Activated CD4-positive, alpha-beta T cell treated with anti-CD3 and anti-CD28 coated beads, Interleukin-2, Interleukin-6, amounts not matched to agents 100 ng/mL and 50 ng/mL, durations not matched to agents 16 hours and 8 hours (primary cell): ENCODE data around the gene COA8.
A peak's percentile ranks its signal among the peaks of the same experiment; 100 is the strongest.
"Not testable (repeated sequence)": the region's sequence is repeated elsewhere in the genome, so short reads cannot be mapped to it uniquely, and the experiment has no call there.

Source experiments
- DNase-seq: peaks from one replicate; pipeline ENCODE4 v3.0.0-alpha.2; 2020

The COA8 gene

GRCh38 chr14:103581206-103581605 lies 18.4 kb downstream of the COA8 start:
- no peak for DNase-seq

DNA sequence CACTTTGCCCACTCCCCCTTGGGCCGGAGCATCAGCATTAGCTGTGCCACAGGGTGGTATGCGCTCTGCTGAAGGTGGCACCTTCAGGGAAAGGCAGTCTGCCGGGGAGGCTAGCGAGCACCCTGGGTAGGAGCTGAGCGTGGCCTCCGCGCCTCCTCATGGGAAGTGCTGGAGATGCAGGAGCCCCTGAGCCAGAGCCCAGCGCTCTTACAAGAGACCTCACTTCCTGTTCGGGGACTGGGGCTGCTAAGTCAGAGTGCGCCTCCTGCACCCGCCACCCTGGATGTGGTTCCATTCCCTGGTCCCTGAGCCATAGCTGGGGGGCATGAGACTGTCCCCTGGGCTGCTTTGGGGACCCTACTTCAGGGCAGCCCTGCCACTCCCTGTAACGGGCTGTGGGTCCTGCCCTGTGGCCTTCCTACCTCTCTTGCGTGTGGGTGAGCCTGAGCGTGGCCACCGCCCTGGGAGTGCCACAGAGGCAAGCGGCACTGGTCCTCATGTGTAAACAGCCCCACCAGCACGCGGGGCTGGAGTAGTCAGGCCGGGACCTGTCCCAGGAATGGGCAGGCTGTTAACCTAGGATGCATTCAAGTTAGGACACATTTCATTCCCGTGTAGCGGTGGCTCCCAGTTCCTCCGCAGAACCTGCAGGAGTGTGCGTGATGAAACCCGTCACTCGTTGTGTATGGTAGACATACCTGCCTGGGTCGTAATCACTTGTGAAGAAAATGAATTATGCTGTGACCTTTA lies 19.4 kb downstream of the COA8 start:
- no peak for DNase-seq

- DNase-seq: no peak
Measured at GRCh38 chr14:103584326-103584915, 21.7 kb downstream of the COA8 start.

GRCh38 chr14:103593577-103593976 lies 30.8 kb downstream of the COA8 start:
- peak; percentile 30 for DNase-seq

DNA sequence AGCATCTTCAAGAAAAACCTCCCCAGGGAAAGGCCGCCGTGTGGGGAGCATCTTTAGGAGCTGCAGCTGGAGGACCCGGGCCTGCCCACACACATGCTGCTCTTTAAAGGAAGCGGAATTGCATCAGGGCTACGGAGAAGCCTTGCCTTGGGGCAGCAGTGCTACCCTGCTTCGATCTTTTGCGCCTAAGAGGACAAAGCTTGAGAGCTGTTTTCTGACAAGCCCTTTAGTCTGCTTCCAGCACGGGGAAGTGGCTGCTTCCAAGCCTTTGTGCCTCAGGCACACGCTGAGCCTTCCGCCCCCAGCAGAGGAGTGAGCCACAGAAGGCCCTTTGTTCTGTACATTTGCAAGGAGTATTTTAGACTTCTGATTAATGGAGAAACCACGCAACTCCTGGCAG lies 31.5 kb downstream of the COA8 start:
- DNase-seq: no peak

- DNase-seq: no peak
Measured at GRCh38 chr14:103597623-103598377, 35.0 kb downstream of the COA8 start.

DNA sequence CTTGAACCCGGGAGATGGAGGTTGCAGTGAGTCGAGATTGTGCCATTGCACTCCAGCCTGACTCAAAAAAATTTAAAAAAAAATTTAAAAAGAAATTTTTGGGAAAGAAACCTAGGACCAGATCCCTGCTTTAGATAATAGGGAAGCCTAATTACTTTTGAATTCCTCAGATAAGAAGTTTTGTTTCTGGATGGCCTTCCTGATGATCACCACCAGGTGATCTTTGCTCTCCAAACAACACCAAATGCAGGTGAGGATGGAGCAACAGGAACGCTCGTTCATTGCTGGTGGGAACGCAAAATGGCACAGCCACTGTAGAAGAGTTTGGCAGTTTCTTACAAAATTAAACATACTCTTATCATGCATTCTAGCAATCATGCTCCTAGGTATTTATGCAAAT lies 37.7 kb downstream of the COA8 start:
- DNase-seq: no peak

GRCh38 chr14:103604620-103605019 lies 41.9 kb downstream of the COA8 start:
- no peak for DNase-seq

DNA sequence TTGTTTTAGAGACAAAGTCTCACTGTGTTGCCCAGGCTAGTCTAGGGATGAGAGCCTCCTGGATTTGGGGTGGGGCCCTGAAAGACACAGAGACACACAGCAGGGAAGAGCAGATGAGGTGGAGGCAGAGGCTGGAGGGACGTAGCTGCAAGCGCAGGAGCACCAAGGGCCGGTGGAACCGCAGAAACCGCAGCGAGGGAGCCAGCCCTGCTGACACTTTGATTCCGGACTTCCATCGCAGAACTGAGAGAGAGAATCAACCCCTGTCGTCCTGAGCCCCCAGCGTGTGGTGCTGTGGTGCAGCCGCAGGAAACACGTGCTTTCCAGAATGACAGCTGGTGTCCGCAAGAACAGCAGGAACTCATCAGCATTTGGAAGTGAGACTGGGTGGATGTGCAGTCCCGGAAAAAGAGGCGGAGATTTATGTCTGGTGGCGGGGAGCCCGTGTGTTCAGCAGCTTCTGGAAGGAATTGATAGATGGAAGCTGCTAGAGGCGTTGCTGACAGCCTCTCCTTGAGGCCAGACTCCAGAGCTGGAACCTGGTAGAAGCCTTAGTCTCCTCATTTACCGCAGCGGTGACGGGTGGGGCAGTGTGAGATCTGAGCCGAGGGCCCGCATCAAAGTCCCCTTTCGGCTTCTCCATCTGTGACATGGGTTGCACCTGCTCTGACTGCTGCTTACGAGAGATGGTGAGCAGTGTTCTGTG lies 44.4 kb downstream of the COA8 start:
- peak; percentile 80 for DNase-seq

- DNase-seq: no peak
Measured at GRCh38 chr14:103607822-103608221, 45.1 kb downstream of the COA8 start.

DNA sequence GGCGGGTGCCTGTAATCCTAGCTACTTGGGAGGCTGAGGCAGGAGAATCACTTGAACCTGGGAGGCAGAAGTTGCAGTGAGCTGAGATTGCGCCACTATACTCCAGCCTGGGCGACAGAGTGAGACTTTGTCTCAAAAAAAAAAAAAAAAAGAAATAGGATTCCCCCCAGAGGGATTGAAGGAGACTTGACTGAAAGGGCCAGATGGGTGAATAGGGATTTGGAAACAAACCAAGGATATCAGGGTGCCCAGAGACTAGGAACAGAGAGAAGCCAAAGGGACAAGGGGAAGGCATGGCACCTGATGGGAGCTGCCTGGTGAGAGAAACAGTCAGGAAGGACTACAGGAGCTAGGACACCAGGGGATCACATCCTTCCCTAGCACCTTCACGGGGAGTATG lies 46.3 kb downstream of the COA8 start:
- DNase-seq: not testable (repeated sequence)

DNA sequence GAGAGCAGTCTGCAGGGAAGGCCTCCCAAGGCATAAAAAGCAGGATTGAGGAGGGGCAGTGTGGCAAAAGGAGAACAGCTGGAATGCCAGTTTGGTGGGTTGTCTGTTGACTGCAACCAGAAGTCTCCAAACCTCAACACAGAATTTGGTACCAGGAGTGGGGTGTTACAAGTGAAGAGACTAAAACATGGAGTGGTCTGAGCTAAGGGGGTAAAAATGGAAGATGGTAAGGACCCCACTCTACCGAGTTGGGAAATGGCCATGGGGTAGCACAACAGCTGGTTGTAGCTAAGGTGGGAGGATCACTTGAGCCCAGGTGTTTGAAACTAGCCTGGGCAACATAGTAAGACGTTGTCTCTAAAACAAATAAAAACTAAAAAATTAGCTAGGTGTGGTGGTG lies 48.5 kb downstream of the COA8 start:
- no peak for DNase-seq

DNA sequence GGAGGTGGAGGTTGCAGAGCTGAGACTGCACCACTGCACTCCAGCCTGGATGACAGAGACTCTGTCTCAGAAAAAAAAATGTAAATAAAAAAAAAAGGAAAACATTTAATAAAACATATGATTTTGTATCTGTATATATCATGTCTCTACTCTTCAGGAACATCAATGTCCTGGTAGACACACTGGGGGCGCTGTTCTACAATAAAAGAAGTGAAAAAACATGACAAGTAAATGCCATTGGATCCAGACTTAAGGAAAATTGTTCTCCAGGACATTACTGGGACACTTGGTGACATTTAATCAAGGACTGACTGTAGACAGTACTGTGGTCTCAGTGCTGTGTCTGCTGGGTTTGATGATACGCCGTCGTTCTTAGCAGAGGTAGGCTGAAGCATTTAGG lies 50.8 kb downstream of the COA8 start:
- DNase-seq: no peak

DNA sequence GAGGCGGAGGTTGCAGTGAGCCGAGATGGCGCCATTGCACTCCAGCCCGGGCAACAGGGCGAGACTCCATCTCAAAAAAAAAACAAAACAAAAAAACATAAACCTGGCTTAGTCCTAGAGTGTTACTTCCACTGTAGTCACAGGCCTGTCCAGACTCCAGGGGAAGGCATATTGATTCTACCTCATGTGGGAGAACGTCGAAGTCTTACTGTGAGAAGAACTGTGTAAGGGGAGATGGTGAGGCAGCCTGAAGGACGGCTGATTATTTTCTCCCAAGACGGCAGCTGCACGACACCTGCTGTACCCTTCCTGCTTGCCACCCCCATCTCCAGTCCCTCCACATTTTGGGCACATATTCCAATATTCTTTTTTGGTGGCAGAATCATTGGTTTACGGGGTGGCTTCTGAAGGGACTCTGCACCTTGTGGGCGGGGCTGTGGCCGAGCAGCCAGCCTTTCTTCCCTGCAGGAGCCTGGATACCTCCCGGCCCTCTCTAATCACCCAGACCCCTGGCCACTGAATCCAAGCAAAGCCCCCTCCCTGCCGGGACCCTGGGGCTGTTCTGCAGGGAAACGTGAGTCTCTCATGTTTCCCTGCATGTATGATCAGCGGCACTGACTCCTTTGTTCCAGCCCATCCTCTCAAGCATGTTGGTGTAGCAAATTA lies 54.0 kb downstream of the COA8 start:
- no peak for DNase-seq

GRCh38 chr14:103619057-103619456 lies 56.3 kb downstream of the COA8 start:
- DNase-seq: no peak

DNA sequence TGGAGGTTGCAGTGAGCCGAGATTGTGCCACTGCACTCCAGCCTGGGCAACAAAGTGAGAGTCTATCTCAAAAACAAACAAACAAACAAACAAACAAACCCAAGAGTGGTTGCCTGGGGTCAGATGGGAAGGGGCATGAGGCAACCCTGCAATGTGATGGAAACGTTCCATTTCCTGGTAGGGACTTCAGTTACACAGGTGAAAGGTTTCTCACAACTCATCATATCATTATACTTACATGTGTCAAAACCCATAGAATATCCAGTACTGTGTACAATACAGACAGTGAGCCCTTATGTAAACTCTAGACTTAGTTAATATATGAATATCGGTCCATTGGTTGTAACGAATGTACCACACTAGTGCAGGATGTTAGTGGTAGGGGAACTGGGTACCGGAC lies 59.1 kb downstream of the COA8 start:
- DNase-seq: no peak

DNA sequence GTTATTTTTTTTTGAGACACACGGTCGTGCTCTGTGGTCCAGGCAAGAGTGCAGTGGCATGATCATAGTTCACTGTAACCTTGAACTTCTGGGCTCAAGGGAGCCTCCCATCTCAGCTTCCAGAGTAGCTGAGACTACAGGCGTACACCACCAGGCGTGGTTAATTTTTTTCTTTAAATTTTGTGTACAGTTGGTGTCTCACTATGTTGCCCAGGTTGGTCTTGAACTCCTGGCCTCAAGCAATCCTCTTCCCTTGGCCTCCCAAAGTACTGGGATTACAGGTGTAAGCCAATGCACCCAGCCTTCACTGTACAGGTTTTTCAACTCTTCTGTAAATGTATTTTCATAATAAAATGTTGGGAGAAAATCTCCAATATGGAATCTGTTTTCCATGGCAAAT lies 60.5 kb downstream of the COA8 start:
- DNase-seq: no peak

- DNase-seq: no peak
Measured at GRCh38 chr14:103623883-103624482, 61.2 kb downstream of the COA8 start.

GRCh38 chr14:103624860-103625259 lies 62.1 kb downstream of the COA8 start:
- peak; percentile 18 for DNase-seq

DNA sequence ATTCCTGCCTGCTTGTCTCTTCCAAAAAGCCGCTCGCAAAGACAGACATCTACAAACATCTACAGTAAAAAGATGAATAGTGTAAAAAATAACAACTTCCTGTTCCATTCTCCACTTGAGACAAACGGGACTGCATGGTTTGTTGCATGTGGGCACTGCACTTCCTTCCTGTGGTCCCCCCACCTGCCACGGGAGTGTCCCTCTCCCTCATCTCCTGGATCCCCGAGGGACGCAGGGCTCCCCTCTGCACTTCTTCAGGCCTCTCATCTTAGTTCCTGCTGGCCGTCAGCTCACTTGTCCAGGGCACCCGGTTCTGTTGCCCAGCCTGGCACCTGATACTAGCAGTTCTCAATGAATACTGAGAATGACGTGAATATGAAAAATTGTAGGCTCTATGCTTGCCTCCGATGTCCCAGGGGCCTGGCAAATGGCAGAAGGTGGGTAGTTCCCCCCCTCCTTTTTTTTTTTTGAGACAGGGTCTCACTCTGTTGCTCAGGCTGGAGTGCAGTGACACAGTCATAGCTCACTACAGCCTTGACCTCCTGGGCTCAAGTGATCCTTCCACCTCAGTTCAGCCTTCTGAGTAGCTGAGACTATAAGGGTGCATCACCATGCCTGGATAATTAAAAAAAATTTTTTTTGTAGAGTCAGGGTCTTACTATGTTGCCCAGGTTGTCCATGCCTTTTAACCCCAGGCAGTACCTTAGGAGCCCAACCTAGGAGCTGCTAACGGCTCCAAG lies 62.8 kb downstream of the COA8 start:
- peak; percentile 36 for DNase-seq

- DNase-seq: no peak
Measured at GRCh38 chr14:103626146-103626850, 63.5 kb downstream of the COA8 start.
